Type B pancreatic cell (in vitro differentiated cells): ENCODE results near the gene GLOD5. TPM values are rescaled to one million over a fixed set of nuclear protein-coding genes. Genes with fewer than 3 reads are reported as not detected.

Experiments used
- DNase-seq: peaks from one replicate; pipeline ENCODE4 v3.0.0; 2021; ENCODE audit warnings: mixed read lengths; ENCODE audit not compliant: unreplicated experiment; ENCODE audit errors: extremely low spot score
- H3K27ac Mint-ChIP-seq: 2 replicates; pipeline ENCODE4 v1.8.0; 2021; ENCODE audit warnings: mild to moderate bottlenecking, mixed read lengths
- H3K27me3 Mint-ChIP-seq: 2 replicates; pipeline ENCODE4 v1.8.0; 2021; ENCODE audit warnings: mixed read lengths
- H3K36me3 Mint-ChIP-seq: 2 replicates; pipeline ENCODE4 v1.8.0; 2021; ENCODE audit warnings: mixed read lengths
- H3K4me1 Mint-ChIP-seq: one replicate; pipeline ENCODE4 v1.8.0; 2021; ENCODE audit warnings: mixed read lengths; ENCODE audit not compliant: unreplicated experiment
- H3K4me3 Mint-ChIP-seq: 2 replicates; pipeline ENCODE4 v1.8.0; 2021; ENCODE audit warnings: mild to moderate bottlenecking, mixed read lengths
- H3K9me3 Mint-ChIP-seq: 2 replicates; pipeline ENCODE4 v1.8.0; 2021; ENCODE audit warnings: mixed read lengths
- total RNA-seq: library from RNA; stranded (reverse); gene quantifications from 2 replicates; pipeline ENCODE4 v1.2.1, GENCODE V29; 2021; ENCODE audit warnings: low replicate concordance
- TF ChIP-seq, protein P1 (sequence below): fragments of 200-600 bp; sonication (generic); conservative IDR thresholded peaks from 2 replicates; pipeline ENCODE4 v1.5.0; 2021; ENCODE audit warnings: antibody characterized with exemption, mild to moderate bottlenecking

Gene GLOD5
- total RNA-seq, 1 donor from 2014 or later = not detected

- no peak overlapping the region for H3K27ac Mint-ChIP-seq
- H3K36me3 Mint-ChIP-seq = no peaks in the 10 kb centered on the region
- H3K4me3 Mint-ChIP-seq = no peak overlapping the region
- no peaks in the 10 kb centered on the region for H3K4me1 Mint-ChIP-seq
- no peaks in the 10 kb centered on the region for H3K27me3 Mint-ChIP-seq
- H3K9me3 Mint-ChIP-seq = no peaks in the 10 kb centered on the region
- TF ChIP-seq, protein P1, sequence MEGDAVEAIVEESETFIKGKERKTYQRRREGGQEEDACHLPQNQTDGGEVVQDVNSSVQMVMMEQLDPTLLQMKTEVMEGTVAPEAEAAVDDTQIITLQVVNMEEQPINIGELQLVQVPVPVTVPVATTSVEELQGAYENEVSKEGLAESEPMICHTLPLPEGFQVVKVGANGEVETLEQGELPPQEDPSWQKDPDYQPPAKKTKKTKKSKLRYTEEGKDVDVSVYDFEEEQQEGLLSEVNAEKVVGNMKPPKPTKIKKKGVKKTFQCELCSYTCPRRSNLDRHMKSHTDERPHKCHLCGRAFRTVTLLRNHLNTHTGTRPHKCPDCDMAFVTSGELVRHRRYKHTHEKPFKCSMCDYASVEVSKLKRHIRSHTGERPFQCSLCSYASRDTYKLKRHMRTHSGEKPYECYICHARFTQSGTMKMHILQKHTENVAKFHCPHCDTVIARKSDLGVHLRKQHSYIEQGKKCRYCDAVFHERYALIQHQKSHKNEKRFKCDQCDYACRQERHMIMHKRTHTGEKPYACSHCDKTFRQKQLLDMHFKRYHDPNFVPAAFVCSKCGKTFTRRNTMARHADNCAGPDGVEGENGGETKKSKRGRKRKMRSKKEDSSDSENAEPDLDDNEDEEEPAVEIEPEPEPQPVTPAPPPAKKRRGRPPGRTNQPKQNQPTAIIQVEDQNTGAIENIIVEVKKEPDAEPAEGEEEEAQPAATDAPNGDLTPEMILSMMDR = no peak
- no peak for DNase-seq
These were observed 32.9 kb upstream of the GLOD5 start for GRCh38 chrX:48728653-48729052.

DNA sequence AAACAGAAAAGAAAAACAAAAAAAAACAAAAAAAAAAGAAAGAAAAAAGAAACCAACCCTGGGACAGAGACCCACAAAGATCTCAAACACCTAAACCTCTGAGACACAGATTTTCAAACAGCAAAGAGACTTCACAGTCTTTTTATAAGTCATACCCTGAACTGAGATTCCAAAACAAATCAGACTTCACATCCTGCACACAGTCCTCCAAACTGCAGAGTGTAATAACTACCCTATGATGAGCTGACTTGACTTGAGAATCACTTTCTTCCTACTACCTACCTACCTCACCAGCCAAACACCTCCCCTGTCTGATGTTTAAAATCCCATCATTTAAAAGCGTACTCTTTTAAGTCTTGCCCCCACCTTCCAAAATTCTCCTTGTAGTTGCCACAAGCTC is 25.2 kb upstream of the GLOD5 start:
- Mint-ChIP-seq H3K9me3 (no peaks in the 10 kb centered on the region), H3K4me3 (peak overlapping the region; percentile 97), H3K36me3 (no peaks in the 10 kb centered on the region), H3K27ac (no peak overlapping the region), H3K27me3 (no peaks in the 10 kb centered on the region), H3K4me1 (peaks cover 13% of the 10 kb centered on the region)
- TF ChIP-seq, protein P1 = no peak
- DNase-seq = no peak

DNA sequence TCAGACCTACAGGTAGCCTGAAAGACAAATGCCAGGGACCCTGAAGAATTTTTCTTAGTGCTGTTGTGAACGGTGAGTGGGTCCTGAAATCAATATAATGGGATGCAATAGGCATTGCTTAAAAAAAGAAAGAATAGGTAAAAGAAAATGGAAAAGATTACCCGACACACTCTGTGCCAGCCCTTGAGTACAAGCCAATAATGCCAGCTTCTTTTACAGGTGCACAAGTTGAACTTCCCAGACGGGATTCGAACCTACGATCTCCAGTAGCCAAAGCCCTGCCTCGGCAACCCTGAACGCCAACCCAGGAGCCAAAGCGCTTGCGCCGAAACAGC is 24.7 kb upstream of the GLOD5 start:
- no peak for DNase-seq
- Mint-ChIP-seq H3K4me1 (peaks cover 13% of the 10 kb centered on the region), H3K36me3 (no peaks in the 10 kb centered on the region), H3K27ac (peak overlapping the region; percentile 95), H3K9me3 (no peaks in the 10 kb centered on the region), H3K4me3 (peak overlapping the region; percentile 97), H3K27me3 (no peaks in the 10 kb centered on the region)
- TF ChIP-seq, protein P1 = no peak

GRCh38 chrX:48737213-48737938 is 24.2 kb upstream of the GLOD5 start:
- TF ChIP-seq, protein P1 = no peak
- no peaks in the 10 kb centered on the region for H3K36me3 Mint-ChIP-seq
- H3K9me3 Mint-ChIP-seq = no peaks in the 10 kb centered on the region
- H3K27ac Mint-ChIP-seq = peak overlapping the region; percentile 95
- H3K27me3 Mint-ChIP-seq = no peaks in the 10 kb centered on the region
- peaks cover 13% of the 10 kb centered on the region for H3K4me1 Mint-ChIP-seq
- peak overlapping the region; percentile 97 for H3K4me3 Mint-ChIP-seq
- DNase-seq = peak; percentile 85

- peak overlapping the region; percentile 97 for H3K4me3 Mint-ChIP-seq
- H3K9me3 Mint-ChIP-seq = no peaks in the 10 kb centered on the region
- DNase-seq = no peak
- H3K27me3 Mint-ChIP-seq = no peaks in the 10 kb centered on the region
- TF ChIP-seq, protein P1 = no peak
- H3K4me1 Mint-ChIP-seq = peaks cover 13% of the 10 kb centered on the region
- no peaks in the 10 kb centered on the region for H3K36me3 Mint-ChIP-seq
- peak overlapping the region; percentile 95 for H3K27ac Mint-ChIP-seq
These were observed 23.6 kb upstream of the GLOD5 start for GRCh38 chrX:48737940-48738339.

- Mint-ChIP-seq H3K4me1 (peaks cover 7% of the 10 kb centered on the region), H3K4me3 (no peak overlapping the region), H3K27me3 (no peaks in the 10 kb centered on the region), H3K9me3 (no peaks in the 10 kb centered on the region), H3K27ac (no peak overlapping the region), H3K36me3 (no peaks in the 10 kb centered on the region)
- TF ChIP-seq, protein P1 = no peak
- DNase-seq = no peak
These were observed 19.7 kb upstream of the GLOD5 start for GRCh38 chrX:48741834-48742233.
